ENCODE data around the gene ZNF467.
A peak's percentile ranks its signal among the peaks of the same experiment; 100 is the strongest.

- TF ChIP-seq REST (IDR thresholded peaks at IDR 0.05; ENCODE audit: low read depth): no peak
- TF ChIP-seq CTCF (IDR thresholded peaks at IDR 0.05 in 2 of 3, conservative IDR thresholded peaks at IDR 0.05 in 1 of 3; ENCODE audit: borderline replicate concordance in 1 of 3, insufficient read depth in 1 of 3, low read depth in 2 of 3, low read length in 2 of 3): peak in 1 of 3 experiments; percentile 12; a peak in 1 of 6 replicates
- no peak for TF ChIP-seq SP1 (IDR thresholded peaks at IDR 0.05; ENCODE audit: low read depth)
Observed at GRCh38 chr7:149796287-149796860, 23.0 kb upstream of the ZNF467 start.

All from HCT116 (cell line).